Measurements from ENCODE around the gene PLEKHO2.

Gene PLEKHO2

GRCh38 chr15:64894395-64895056 lies 52.8 kb downstream of the PLEKHO2 start:
- DNase-seq (ENCODE audit: low spot score), result no peak

GRCh38 chr15:64895285-64896065 lies 53.8 kb downstream of the PLEKHO2 start:
- no peak for DNase-seq (ENCODE audit: low spot score)

- DNase-seq (ENCODE audit: low spot score), result no peak
Measured at GRCh38 chr15:64896371-64897069, 54.8 kb downstream of the PLEKHO2 start.

DNA sequence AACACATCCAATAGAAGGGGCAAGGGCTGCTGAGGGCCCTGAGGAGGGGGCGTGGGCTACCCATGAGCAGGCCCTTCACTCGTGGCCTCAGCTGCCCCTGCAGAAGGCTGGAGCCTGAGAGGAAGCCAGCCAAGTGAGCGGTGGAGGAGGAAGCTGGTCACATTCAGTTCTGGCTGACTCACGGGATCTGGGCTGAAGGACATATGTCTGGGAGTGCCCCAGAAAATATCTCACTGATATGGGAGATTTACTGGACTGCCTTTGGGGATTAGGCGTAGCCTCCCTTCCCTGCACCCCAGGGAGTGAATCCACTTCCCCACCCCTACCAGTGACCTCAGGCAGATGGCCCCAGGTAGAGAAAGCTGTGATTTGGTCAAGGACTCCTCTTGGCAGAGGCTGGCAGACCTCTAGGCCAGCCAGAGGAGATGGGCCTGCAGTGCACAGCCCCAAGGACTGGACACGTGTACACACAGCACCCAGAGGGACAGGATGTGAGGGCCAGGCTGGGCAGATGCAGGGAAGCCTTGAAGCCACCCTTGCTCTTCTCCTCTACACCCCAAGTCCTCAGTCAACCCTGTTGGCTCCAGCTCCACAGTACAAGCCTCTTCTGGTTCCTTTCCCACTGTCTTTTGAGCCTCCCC lies 55.8 kb downstream of the PLEKHO2 start:
- DNase-seq (ENCODE audit: low spot score), result no peak

DNA sequence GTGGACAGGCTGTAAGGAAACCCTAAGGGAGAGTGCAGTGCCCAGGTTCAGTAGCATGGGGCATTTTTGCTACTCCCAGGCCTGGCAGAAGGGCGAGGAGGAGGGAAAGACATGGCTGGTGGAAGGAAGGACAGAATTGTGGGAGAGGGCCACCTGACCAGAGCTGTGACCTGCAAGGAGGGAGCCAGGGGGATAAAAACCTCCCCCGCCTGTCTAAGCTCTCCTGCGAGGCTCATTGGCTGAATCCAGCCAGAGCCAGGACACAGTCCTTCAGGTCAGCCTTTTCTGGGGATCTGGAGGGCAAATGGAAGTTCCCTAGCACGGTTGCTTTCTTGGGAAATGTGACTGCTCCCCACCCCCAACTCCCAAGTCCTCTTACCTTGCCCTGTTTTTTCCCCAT lies 56.7 kb downstream of the PLEKHO2 start:
- DNase-seq (ENCODE audit: low spot score), result no peak

- no peak for DNase-seq (ENCODE audit: low spot score)
Measured at GRCh38 chr15:64901141-64901540, 59.4 kb downstream of the PLEKHO2 start.

DNA sequence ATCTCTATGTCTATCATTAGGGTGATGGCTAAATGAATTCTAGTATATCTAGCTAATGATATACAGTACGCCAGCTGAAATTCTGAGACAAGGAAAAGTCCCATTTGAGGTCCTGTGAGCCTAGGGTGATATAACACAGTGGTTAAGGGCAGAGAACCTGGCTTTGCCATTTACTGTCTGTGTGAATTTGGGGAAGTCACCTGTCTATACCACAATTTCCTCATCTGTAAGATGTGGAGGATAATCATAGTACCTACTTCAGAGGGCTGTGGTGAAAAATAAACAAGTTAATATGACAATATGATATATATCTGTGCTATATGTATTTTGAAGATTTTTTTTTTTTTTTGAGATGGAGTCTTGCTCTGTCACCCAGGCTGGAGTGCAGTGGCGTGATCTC lies 60.2 kb downstream of the PLEKHO2 start:
- no peak for DNase-seq (ENCODE audit: low spot score)

DNA sequence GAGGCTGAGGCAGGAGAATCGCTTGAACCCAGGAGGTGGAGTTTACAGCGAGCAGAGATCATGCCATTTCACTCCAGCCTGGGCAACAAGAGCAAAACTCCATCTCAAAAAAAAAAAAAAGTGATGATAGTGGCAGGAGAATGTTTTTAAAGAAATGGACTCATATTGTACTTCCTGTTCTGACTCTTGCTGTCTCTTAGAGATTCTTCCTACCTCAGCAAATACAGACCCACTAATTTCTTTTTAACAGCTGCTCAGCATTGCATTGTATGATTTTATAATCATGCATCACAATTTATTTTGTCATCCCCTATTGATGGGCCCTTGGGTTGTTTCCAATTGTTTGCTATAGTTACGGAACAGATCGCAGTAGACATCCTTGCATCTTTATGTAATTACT lies 61.1 kb downstream of the PLEKHO2 start:
- no peak for DNase-seq (ENCODE audit: low spot score)

DNA sequence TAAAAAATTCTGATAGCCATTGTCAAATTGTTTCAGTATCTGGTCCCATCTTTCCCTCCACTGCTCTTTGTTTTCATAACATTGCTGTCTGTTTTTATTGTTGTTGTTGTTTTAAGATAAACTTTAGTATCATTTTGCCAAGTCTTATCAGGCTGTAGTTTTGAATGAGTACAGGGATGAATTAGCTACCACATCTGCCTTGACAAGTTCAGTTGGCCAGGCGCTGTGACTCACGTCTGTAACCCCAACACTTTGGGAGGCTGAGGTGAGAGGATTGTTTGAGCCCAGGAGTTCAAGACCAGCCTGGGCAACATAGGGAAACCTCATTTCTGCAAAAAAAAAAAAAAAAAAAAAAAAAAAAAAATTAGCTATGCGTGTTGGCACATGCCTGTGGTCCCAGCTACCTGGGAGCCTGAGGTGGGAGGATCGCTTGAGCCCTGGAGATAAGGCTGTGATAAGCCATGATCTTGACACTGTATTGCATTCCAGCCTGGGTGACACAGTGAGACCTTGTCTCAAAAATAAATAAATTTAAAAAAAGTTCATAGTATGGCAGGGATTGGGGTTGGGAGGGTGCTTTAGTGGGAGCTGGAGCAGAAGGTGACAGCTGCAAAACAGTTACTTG lies 61.7 kb downstream of the PLEKHO2 start:
- DNase-seq (ENCODE audit: low spot score), result no peak

GRCh38 chr15:64904189-64904588 lies 62.5 kb downstream of the PLEKHO2 start:
- DNase-seq (ENCODE audit: low spot score), result no peak

DNA sequence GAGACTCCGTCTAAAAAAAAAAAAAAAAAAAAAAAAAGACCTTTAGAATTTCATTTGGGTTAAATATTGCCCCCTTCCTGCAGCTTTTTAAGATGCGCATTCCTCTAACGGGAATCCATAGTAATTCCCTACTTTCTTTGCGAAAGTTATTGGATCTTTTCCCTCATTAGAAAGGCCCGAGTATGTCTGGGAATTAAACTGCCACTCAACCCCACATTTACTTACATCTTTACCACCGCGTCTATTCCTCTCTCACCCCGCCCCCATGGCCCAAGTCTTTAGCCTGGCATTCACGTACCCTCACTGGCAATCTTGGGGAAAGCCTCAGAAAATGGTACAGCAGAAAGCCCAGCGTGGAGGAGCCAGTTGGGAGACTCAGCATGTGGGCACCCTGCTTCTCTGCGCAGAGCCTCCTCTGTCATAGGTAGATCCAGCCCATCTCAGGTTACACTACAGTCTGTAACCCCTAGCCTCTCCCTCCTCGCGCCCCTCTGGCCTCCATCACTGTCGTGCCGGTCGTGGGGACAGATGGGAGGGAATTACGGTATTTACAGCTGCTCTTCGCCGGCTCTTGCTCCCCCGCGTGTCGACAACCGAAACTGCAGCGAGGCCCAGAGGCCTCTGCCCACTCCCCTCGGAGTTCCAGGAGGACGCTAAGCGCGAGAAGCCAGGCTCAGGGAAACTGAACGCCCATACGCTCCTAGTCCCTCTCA lies 63.6 kb downstream of the PLEKHO2 start:
- peak; percentile 75 for DNase-seq (ENCODE audit: low spot score)

- DNase-seq (ENCODE audit: low spot score), result no peak
Measured at GRCh38 chr15:64905941-64906340, 64.2 kb downstream of the PLEKHO2 start.

DNA sequence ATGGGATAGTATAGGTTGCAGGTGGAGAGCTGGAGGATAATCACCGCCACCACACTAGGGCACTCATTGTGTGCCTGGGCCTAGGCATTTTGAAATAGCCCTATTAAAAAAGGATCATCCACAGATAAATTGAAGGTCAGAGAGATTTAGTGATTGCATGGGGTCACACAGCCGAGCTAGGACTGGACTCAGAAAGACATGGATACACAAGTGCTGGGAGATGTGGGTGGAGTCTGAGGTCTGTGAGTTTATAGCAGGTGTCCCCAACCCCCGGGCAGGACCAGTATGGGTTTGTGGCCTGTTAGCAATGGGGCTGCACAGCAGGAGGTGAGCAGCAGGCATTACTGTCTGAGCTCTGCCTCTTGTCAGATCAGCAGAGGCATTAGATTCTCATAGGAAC lies 64.7 kb downstream of the PLEKHO2 start:
- DNase-seq (ENCODE audit: low spot score), result no peak

- no peak for DNase-seq (ENCODE audit: low spot score)
Measured at GRCh38 chr15:64907991-64908390, 66.3 kb downstream of the PLEKHO2 start.

DNA sequence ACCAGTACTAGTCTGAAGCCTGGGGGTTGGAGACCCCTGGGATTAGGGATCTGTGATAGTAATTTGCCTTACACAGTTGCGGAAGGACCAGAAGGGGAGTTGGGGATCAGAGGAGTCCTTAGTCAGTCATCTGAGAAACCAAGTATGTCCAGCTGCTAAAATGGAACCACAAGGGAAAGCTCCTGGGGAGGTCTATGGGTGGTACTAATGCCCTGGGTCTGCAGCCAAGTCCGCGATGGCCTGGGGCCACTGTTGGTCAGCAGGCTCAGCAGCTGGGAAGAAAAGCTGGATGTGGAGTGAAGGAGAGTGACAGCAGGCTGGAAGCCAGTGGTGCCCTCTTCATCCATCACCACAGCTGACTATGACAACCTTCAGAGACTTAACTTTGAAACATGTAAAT lies 67.8 kb downstream of the PLEKHO2 start:
- DNase-seq (ENCODE audit: low spot score), result no peak

GRCh38 chr15:64911311-64912186 lies 69.8 kb downstream of the PLEKHO2 start, which contains the start of gene ANKDD1A:
Gene ANKDD1A (plus strand): TSS chr15:64911902. CDS start chr15:64911931, 29 bp downstream.
- no peak for DNase-seq (ENCODE audit: low spot score)

- DNase-seq (ENCODE audit: low spot score), result no peak
Measured at GRCh38 chr15:64912379-64913325, 70.9 kb downstream of the PLEKHO2 start.

- no peak for DNase-seq (ENCODE audit: low spot score)
Measured at GRCh38 chr15:64915518-64916227, 74.0 kb downstream of the PLEKHO2 start.
